UCSD-AML1 (cell line): ENCODE data around the gene CDC26.
"Not testable (repeated sequence)": the region's sequence is repeated elsewhere in the genome, so short reads cannot be mapped to it uniquely, and the experiment has no call there.

Source experiments
- DNase-seq: peaks from one replicate; lab custom pipeline; 2025; ENCODE audit not compliant: unreplicated experiment; lab: John Stamatoyannopoulos, UW

The CDC26 gene

GRCh38 chr9:113296247-113296646, 20.9 kb upstream of the CDC26 start:
- not testable (repeated sequence) for DNase-seq

- no peak for DNase-seq
These were observed 18.0 kb upstream of the CDC26 start for GRCh38 chr9:113293285-113293878.

- DNase-seq, result no peak
These were observed 14.8 kb upstream of the CDC26 start for GRCh38 chr9:113290052-113290607.

- DNase-seq, result no peak
These were observed 13.7 kb upstream of the CDC26 start for GRCh38 chr9:113289091-113289490.

GRCh38 chr9:113281356-113281755, 6.0 kb upstream of the CDC26 start:
- no peak for DNase-seq

- no peak for DNase-seq
These were observed 3.5 kb upstream of the CDC26 start for GRCh38 chr9:113278840-113279239.

GRCh38 chr9:113274474-113275156, 757 bp downstream of the CDC26 start:
- no peak for DNase-seq

- no peak for DNase-seq
These were observed 5.5 kb downstream of the CDC26 start for GRCh38 chr9:113269871-113270270.

GRCh38 chr9:113269355-113269754, 6.0 kb downstream of the CDC26 start:
- DNase-seq, result no peak

- DNase-seq, result no peak
These were observed 7.3 kb downstream of the CDC26 start for GRCh38 chr9:113267911-113268566.

GRCh38 chr9:113266174-113266573, 9.2 kb downstream of the CDC26 start:
- DNase-seq, result no peak

GRCh38 chr9:113261917-113262671, 13.3 kb downstream of the CDC26 start:
- no peak for DNase-seq

- no peak for DNase-seq
These were observed 17.1 kb downstream of the CDC26 start for GRCh38 chr9:113258282-113258681.

GRCh38 chr9:113257863-113258262, 17.5 kb downstream of the CDC26 start:
- no peak for DNase-seq

- DNase-seq, result no peak
These were observed 19.9 kb downstream of the CDC26 start for GRCh38 chr9:113255438-113255837.

GRCh38 chr9:113254991-113255390, 20.4 kb downstream of the CDC26 start:
- no peak for DNase-seq

- no peak for DNase-seq
These were observed 24.6 kb downstream of the CDC26 start for GRCh38 chr9:113250807-113251206.

GRCh38 chr9:113249661-113250060, 25.7 kb downstream of the CDC26 start:
- DNase-seq, result not testable (repeated sequence)

GRCh38 chr9:113247640-113248039, 27.7 kb downstream of the CDC26 start:
- DNase-seq, result no peak

GRCh38 chr9:113246928-113247327, 28.4 kb downstream of the CDC26 start:
- DNase-seq, result no peak

GRCh38 chr9:113245894-113246293, 29.5 kb downstream of the CDC26 start:
- DNase-seq, result no peak
